ENCODE measurements around the gene OCA2. TPM values are rescaled to one million over a fixed set of nuclear protein-coding genes. Genes with fewer than 3 reads are reported as not detected.

The OCA2 gene
- total RNA-seq, 1 experiment from 2014 or later: 0.13 TPM

GRCh38 chr15:28086175-28086703 is 12.9 kb downstream of the OCA2 start:
- peak; percentile 41 for DNase-seq (ENCODE audit: low read depth, low spot score)
- POLR2A ChIA-PET: no interaction called here

GRCh38 chr15:28085489-28086174 is 13.5 kb downstream of the OCA2 start:
- DNase-seq (ENCODE audit: low read depth, low spot score): no peak
- Histone ChIP-seq H3K4me3 (ENCODE audit: low read depth in 2 of 2, low read length in 2 of 2) (no peak overlapping the region), H3K27me3 (ENCODE audit: control insufficient read depth, insufficient read depth, low read length) (0 out of 2 replicates have a peak, but pooled peaks cover under 1% of the 10 kb centered on the region), H3K27ac (ENCODE audit: low read length) (no peak overlapping the region), H3K4me1 (ENCODE audit: control insufficient read depth, insufficient read depth, low read length) (no peaks in the 10 kb centered on the region), H3K9me3 (ENCODE audit: control insufficient read depth, insufficient read depth, low read depth, low read length) (no peaks in the 10 kb centered on the region), H3K36me3 (ENCODE audit: control insufficient read depth, insufficient read depth, low read length) (no peaks in the 10 kb centered on the region)
- in situ Hi-C loops (cut with HindIII; ENCODE audit: low pct_unique_long_range_greater_than_20kb, low sequenced_read_pairs): no loop called here
- ATAC-seq: peak; percentile 55
- POLR2A ChIA-PET: no interaction called here
- intact Hi-C loops (cut with micrococcal nuclease; ENCODE audit: unreplicated experiment): no loop called here
- TF ChIP-seq TCF7L2 (IDR thresholded peaks at IDR 0.05; ENCODE audit: low read depth, low read length): no peak
- no peak for TF ChIP-seq SIN3A (IDR thresholded peaks at IDR 0.05; ENCODE audit: borderline replicate concordance, insufficient read depth, low read depth, low read length)
- TF ChIP-seq CTCF (IDR thresholded peaks at IDR 0.05): no peak
- no peak for TF ChIP-seq POLR2AphosphoS5 (IDR thresholded peaks at IDR 0.05; ENCODE audit: low read depth, low read length)
- TF ChIP-seq, protein P1, sequence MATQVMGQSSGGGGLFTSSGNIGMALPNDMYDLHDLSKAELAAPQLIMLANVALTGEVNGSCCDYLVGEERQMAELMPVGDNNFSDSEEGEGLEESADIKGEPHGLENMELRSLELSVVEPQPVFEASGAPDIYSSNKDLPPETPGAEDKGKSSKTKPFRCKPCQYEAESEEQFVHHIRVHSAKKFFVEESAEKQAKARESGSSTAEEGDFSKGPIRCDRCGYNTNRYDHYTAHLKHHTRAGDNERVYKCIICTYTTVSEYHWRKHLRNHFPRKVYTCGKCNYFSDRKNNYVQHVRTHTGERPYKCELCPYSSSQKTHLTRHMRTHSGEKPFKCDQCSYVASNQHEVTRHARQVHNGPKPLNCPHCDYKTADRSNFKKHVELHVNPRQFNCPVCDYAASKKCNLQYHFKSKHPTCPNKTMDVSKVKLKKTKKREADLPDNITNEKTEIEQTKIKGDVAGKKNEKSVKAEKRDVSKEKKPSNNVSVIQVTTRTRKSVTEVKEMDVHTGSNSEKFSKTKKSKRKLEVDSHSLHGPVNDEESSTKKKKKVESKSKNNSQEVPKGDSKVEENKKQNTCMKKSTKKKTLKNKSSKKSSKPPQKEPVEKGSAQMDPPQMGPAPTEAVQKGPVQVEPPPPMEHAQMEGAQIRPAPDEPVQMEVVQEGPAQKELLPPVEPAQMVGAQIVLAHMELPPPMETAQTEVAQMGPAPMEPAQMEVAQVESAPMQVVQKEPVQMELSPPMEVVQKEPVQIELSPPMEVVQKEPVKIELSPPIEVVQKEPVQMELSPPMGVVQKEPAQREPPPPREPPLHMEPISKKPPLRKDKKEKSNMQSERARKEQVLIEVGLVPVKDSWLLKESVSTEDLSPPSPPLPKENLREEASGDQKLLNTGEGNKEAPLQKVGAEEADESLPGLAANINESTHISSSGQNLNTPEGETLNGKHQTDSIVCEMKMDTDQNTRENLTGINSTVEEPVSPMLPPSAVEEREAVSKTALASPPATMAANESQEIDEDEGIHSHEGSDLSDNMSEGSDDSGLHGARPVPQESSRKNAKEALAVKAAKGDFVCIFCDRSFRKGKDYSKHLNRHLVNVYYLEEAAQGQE (IDR thresholded peaks at IDR 0.05; ENCODE audit: insufficient read depth in 1 of 2, low read depth in 2 of 2, low read length in 1 of 2): no peak
- CTCF ChIA-PET: no interaction called here
- no TSS peak for BruUV-seq (replicated peaks)

More at GRCh38 chr15:28086175-28086703, 12.9 kb downstream of the OCA2 start:
- peak; percentile 100 for ATAC-seq
- no peaks in the 10 kb centered on the region for H3K9me3 ChIP-seq (ENCODE audit: control insufficient read depth, insufficient read depth, low read depth, low read length)
- no peak overlapping the region for H3K27ac ChIP-seq (ENCODE audit: low read length)
- H3K4me3 ChIP-seq (ENCODE audit: low read depth in 2 of 2, low read length in 2 of 2): no peak overlapping the region
- CTCF ChIA-PET: no interaction called here
- H3K27me3 ChIP-seq (ENCODE audit: control insufficient read depth, insufficient read depth, low read length): 0 out of 2 replicates have a peak, but pooled peaks cover 2% of the 10 kb centered on the region
- no TSS peak for BruUV-seq (replicated peaks)
- TF ChIP-seq CTCF (IDR thresholded peaks at IDR 0.05): peak; percentile 88
- TF ChIP-seq TCF7L2 (IDR thresholded peaks at IDR 0.05; ENCODE audit: low read depth, low read length): no peak
- TF ChIP-seq, protein P1 (IDR thresholded peaks at IDR 0.05; ENCODE audit: insufficient read depth in 1 of 2, low read depth in 2 of 2, low read length in 1 of 2): no peak
- H3K36me3 ChIP-seq (ENCODE audit: control insufficient read depth, insufficient read depth, low read length): no peaks in the 10 kb centered on the region
- in situ Hi-C loops (cut with HindIII; ENCODE audit: low pct_unique_long_range_greater_than_20kb, low sequenced_read_pairs): no loop called here
- H3K4me1 ChIP-seq (ENCODE audit: control insufficient read depth, insufficient read depth, low read length): no peaks in the 10 kb centered on the region
- intact Hi-C loops (cut with micrococcal nuclease; ENCODE audit: unreplicated experiment): no loop called here

All from Panc1 (cell line).